IMR-90 (cell line): ENCODE measurements around the gene RAB34. TPM values are rescaled to one million over a fixed set of nuclear protein-coding genes. Genes with fewer than 3 reads are reported as not detected.

Experiments
- ATAC-seq: fragments of 200-7000 bp; cut with Tn5 transposase; 2 replicates; pipeline ENCODE4 v1.9.1; 2020; ENCODE audit warnings: low read depth, mild to moderate bottlenecking, moderate library complexity
- BruUV-seq: library from RNA; stranded (reverse); fragments of 400-500 nt; replicated peaks from 2 replicates; lab custom pipeline; 2021; lab: Mats Ljungman, UMichigan
- CTCF ChIA-PET: fragments of 300-600 bp; formaldehyde crosslinking; extraction: SDS; loops from one replicate; lab custom pipeline; 2021; ENCODE audit warnings: antibody characterized with exemption; lab: Yijun Ruan, JAX
- POLR2A ChIA-PET: fragments of 300-600 bp; sonication (Branson Sonifier 250); formaldehyde crosslinking; loops from one replicate; lab custom pipeline; 2022; ENCODE audit warnings: antibody characterized with exemption; ENCODE audit not compliant: unreplicated experiment; lab: Charles Lee
- DNase-seq: peaks from one replicate; pipeline ENCODE4 v3.0.0; 2013
- H2AFZ ChIP-seq: replicated peaks from 2 replicates; pipeline ENCODE3; 2013; ENCODE audit warnings: low read length, mild to moderate bottlenecking; ENCODE audit not compliant: poor library complexity
- H2AK5ac ChIP-seq: 2 replicates; pipeline ENCODE4 v1.6.1; 2013; ENCODE audit warnings: low read depth, low read length, inconsistent platforms
- H2AK9ac ChIP-seq: replicated peaks from 2 replicates; pipeline ENCODE3; 2013; ENCODE audit warnings: mild to moderate bottlenecking, low read depth, low read length, moderate library complexity; ENCODE audit not compliant: poor library complexity
- H2BK120ac ChIP-seq: 2 replicates; pipeline ENCODE4 v1.6.1; 2013; ENCODE audit warnings: low read depth, low read length, inconsistent platforms
- H2BK15ac ChIP-seq: 3 replicates; pipeline ENCODE4 v1.6.1; 2013; ENCODE audit warnings: low read depth, low read length, inconsistent platforms
- H2BK20ac ChIP-seq: 2 replicates; pipeline ENCODE4 v1.6.1; 2013; ENCODE audit warnings: low read depth, mild to moderate bottlenecking, inconsistent platforms, low read length, moderate library complexity
- H2BK5ac ChIP-seq: 2 replicates; pipeline ENCODE4 v1.6.1; 2013; ENCODE audit warnings: mild to moderate bottlenecking, low read depth, low read length, inconsistent platforms; ENCODE audit not compliant: poor library complexity, severe bottlenecking
- H3K14ac ChIP-seq: replicated peaks from 2 replicates; pipeline ENCODE4 v1.6.1; 2013; ENCODE audit warnings: low read depth, low read length, inconsistent platforms
- H3K18ac ChIP-seq: 2 replicates; pipeline ENCODE4 v1.6.1; 2013; ENCODE audit warnings: low read depth, low read length, control low read depth
- H3K23ac ChIP-seq: 2 replicates; pipeline ENCODE4 v1.6.1; 2013; ENCODE audit warnings: low read depth, low read length, inconsistent platforms
- H3K27ac ChIP-seq: 2 replicates; pipeline ENCODE4 v1.5.1; 2013; ENCODE audit warnings: mild to moderate bottlenecking, control low read depth, low read length; ENCODE audit not compliant: insufficient read depth
- H3K27me3 ChIP-seq: 2 replicates; pipeline ENCODE4 v1.6.1; 2013; ENCODE audit warnings: low read length; ENCODE audit not compliant: control insufficient read depth, insufficient read depth
- H3K36me3 ChIP-seq: 2 replicates; pipeline ENCODE4 v1.6.1; 2013; ENCODE audit warnings: low read length, mixed read lengths; ENCODE audit not compliant: control insufficient read depth, insufficient read depth
- H3K4ac ChIP-seq: 2 replicates; pipeline ENCODE4 v1.6.1; 2013; ENCODE audit warnings: low read depth, low read length, inconsistent platforms
- H3K4me1 ChIP-seq: 2 replicates; pipeline ENCODE4 v1.6.1; 2013; ENCODE audit warnings: low read length, mixed read lengths; ENCODE audit not compliant: control insufficient read depth, insufficient read depth
- H3K4me2 ChIP-seq: 2 replicates; pipeline ENCODE4 v1.6.1; 2013; ENCODE audit warnings: low read depth, mild to moderate bottlenecking, control low read depth, low read length, moderate library complexity
- H3K4me3 ChIP-seq: 2 replicates; pipeline ENCODE4 v1.5.1; 2013; ENCODE audit warnings: low read depth, mild to moderate bottlenecking, control low read depth, low read length, moderate library complexity; ENCODE audit not compliant: insufficient read depth
- H3K56ac ChIP-seq: 2 replicates; pipeline ENCODE4 v1.6.1; 2013; ENCODE audit warnings: low read length, inconsistent platforms; ENCODE audit not compliant: insufficient read depth; ENCODE audit errors: extremely low read depth
- H3K79me1 ChIP-seq, 2 experiments: 2 replicates each; pipeline ENCODE4 v1.6.1; 2013; ENCODE audit warnings: low read length in 2 of 2, inconsistent platforms in 1 of 2, low read depth in 1 of 2
- H3K9ac ChIP-seq: 2 replicates; pipeline ENCODE4 v1.6.1; 2013; ENCODE audit warnings: low read depth, low read length, control low read depth
- H3K9me1 ChIP-seq: 2 replicates; pipeline ENCODE4 v1.6.1; 2013; ENCODE audit warnings: low read length, inconsistent platforms; ENCODE audit not compliant: insufficient read depth
- H3K9me3 ChIP-seq: 2 replicates; pipeline ENCODE4 v1.6.1; 2013; ENCODE audit warnings: low read length; ENCODE audit not compliant: control insufficient read depth, insufficient read depth
- H4K20me1 ChIP-seq: 2 replicates; pipeline ENCODE4 v1.6.1; 2013; ENCODE audit warnings: low read length, inconsistent platforms; ENCODE audit not compliant: insufficient read depth
- H4K5ac ChIP-seq: 2 replicates; pipeline ENCODE4 v1.6.1; 2013; ENCODE audit warnings: mild to moderate bottlenecking, low read depth, low read length, control low read depth
- H4K8ac ChIP-seq, 2 experiments: 2 replicates each; pipeline ENCODE4 v1.6.1; 2013; ENCODE audit warnings: low read depth in 2 of 2, low read length in 2 of 2, control low read depth in 1 of 2, inconsistent platforms in 1 of 2
- H4K91ac ChIP-seq: 2 replicates; pipeline ENCODE4 v1.6.1; 2013; ENCODE audit warnings: low read depth, low read length, inconsistent platforms; ENCODE audit not compliant: insufficient read depth
- FOS ChIP-seq: fragments of 150-350 bp; IDR thresholded peaks from 2 replicates; pipeline ENCODE4 v1.6.1; 2016; ENCODE audit warnings: low read depth, low read length
- USF2 ChIP-seq: fragments of 150-350 bp; IDR thresholded peaks from 2 replicates; pipeline ENCODE4 v1.6.1; 2017; ENCODE audit warnings: mild to moderate bottlenecking, antibody characterized with exemption, low read length, low read depth
- WGBS, 2 experiments: methylation state at CpG; one replicate each; pipeline versions ENCODE4 v1.1.5 to v1.1.7; 2013; ENCODE audit warnings: missing lambda C conversion rate in 2 of 2; ENCODE audit not compliant: insufficient read length in 1 of 2; ENCODE audit errors: extremely low coverage in 2 of 2; 5-methylcytosine and 5-hydroxymethylcytosine counted together
- dilution Hi-C: fragments of 300-500 bp; cut with HindIII; formaldehyde crosslinking; loops from one replicate; pipeline ENCODE4 v1.14.3; 2018; ENCODE audit warnings: low sequenced_read_pairs; ENCODE audit not compliant: unreplicated experiment
- in situ Hi-C: fragments of 300-500 bp; cut with MboI; formaldehyde crosslinking; loops from 3 replicates; pipeline ENCODE4 v1.14.3; 2019; ENCODE audit warnings: low sequenced_read_pairs, inconsistent platforms, mixed read lengths
- intact Hi-C: fragments of 100-400 bp; cut with micrococcal nuclease; formaldehyde crosslinking; loops from 2 replicates; pipeline ENCODE4 v1.10.0; 2022
- polyA plus RNA-seq, 3 experiments: library from polyadenylated mRNA; depleted of rRNA; stranded (reverse); fragments of >200 nt; gene quantifications; 2 replicates each; pipeline ENCODE4 v1.2.3, GENCODE V29; 2012; ENCODE audit warnings: low replicate concordance in 1 of 3
- total RNA-seq: library from RNA; depleted of rRNA; stranded (reverse); fragments of >200 nt; gene quantifications from 2 replicates; pipeline ENCODE4 v1.2.3, GENCODE V29; 2012

The RAB34 gene
- total and polyA plus RNA-seq, 2 of the 4 experiments (the other 2 are of a cell fraction): 351 to 387 TPM

GRCh38 chr17:28765038-28765437 is 47.4 kb upstream of the RAB34 start:
- no peak overlapping the region for H2AK9ac ChIP-seq
- H4K5ac ChIP-seq: no peak overlapping the region
- H2BK20ac ChIP-seq: no peak overlapping the region
- no peak overlapping the region for H4K8ac ChIP-seq
- peaks cover 4% of the 10 kb centered on the region; the same call in 1 of the 2 replicates for H3K4me1 ChIP-seq
- H3K23ac ChIP-seq: no peak overlapping the region
- no peaks in the 10 kb centered on the region for H3K9me1 ChIP-seq
- ChIA-PET POLR2A (no interaction called here), CTCF (interaction anchor here (0.6 to 2.7 kb wide), 6 partner anchors 10 to 968 kb away, joined by 3 to 22 read pairs (median 8); partner anchors contain the start of genes FLOT2 and TLCD1)
- no peak for ATAC-seq
- TF ChIP-seq FOS (no peak), USF2 (no peak)
- BruUV-seq: no TSS peak
- no peak overlapping the region for H2BK120ac ChIP-seq
- H3K4ac ChIP-seq: no peak overlapping the region
- in situ Hi-C loops (no loop called here), dilution Hi-C loops (no loop called here), intact Hi-C loops (loop anchor here (10.0 kb wide), 1 partner anchor 50 kb away; no protein-coding TSS in a partner anchor)
- H3K27ac ChIP-seq: no peak overlapping the region
- H3K9me3 ChIP-seq: no peaks in the 10 kb centered on the region
- no peak overlapping the region for H3K4me2 ChIP-seq
- no peak overlapping the region for H4K91ac ChIP-seq
- no peak overlapping the region for H3K4me3 ChIP-seq
- H3K14ac ChIP-seq: no peak overlapping the region
- 100% methylated on average over 1 of the region's 4 CpGs; no CpG with 5 or more reads in 1 of the 2 experiments for WGBS, 2 experiments
- H3K56ac ChIP-seq: no peak overlapping the region
- no peak overlapping the region for H3K18ac ChIP-seq
- H2AFZ ChIP-seq: no peak overlapping the region
- no peak for DNase-seq
- no peaks in the 10 kb centered on the region for H3K27me3 ChIP-seq
- no peak overlapping the region for H2BK15ac ChIP-seq
- H2BK5ac ChIP-seq: no peak overlapping the region
- H2AK5ac ChIP-seq: no peak overlapping the region
- H3K79me1 ChIP-seq: peaks cover 18 to 45% of the 10 kb centered on the region in 2 experiments
- peaks cover 28% of the 10 kb centered on the region; the same call in 1 of the 2 replicates for H4K20me1 ChIP-seq
- peaks cover 16% of the 10 kb centered on the region for H3K36me3 ChIP-seq
- no peak overlapping the region for H3K9ac ChIP-seq
